Natural killer cell (primary cell): ENCODE data around the gene ZCCHC9. TPM values are rescaled to one million over a fixed set of nuclear protein-coding genes. Genes with fewer than 3 reads are reported as not detected.
"Not testable (repeated sequence)": the region's sequence is repeated elsewhere in the genome, so short reads cannot be mapped to it uniquely, and the experiment has no call there.

Source experiments
- ATAC-seq, 3 donors: fragments of 150-1000 bp in 2 of 3; fragments of 200-7000 bp in 1 of 3; cut with Tn5 transposase; 1 replicate in 1 of 3; 2 replicates in 2 of 3; pipeline ENCODE4 v1.10.0; 2021; ENCODE audit warnings: mild to moderate bottlenecking in 2 of 3, moderate library complexity in 2 of 3
- DNase-seq, 2 donors: peaks; one replicate each; pipeline versions ENCODE4 v3.0.0 to v3.0.0-alpha.2; 2013 to 2021; ENCODE audit warnings: mixed read lengths in 1 of 2
- H3K27ac ChIP-seq: one replicate; pipeline ENCODE4 v1.5.1; 2013; ENCODE audit warnings: mild to moderate bottlenecking, low read length
- H3K27me3 ChIP-seq: one replicate; pipeline ENCODE4 v1.6.1; 2013; ENCODE audit warnings: low read length; ENCODE audit not compliant: control insufficient read depth, insufficient read depth
- H3K36me3 ChIP-seq: one replicate; pipeline ENCODE4 v1.6.1; 2013; ENCODE audit warnings: low read length; ENCODE audit not compliant: control insufficient read depth, insufficient read depth
- H3K4me1 ChIP-seq: one replicate; pipeline ENCODE4 v1.6.1; 2013; ENCODE audit warnings: low read length; ENCODE audit not compliant: control insufficient read depth, insufficient read depth
- H3K4me3 ChIP-seq: one replicate; pipeline ENCODE4 v1.5.1; 2013; ENCODE audit warnings: low read length
- H3K9me3 ChIP-seq: one replicate; pipeline ENCODE4 v1.6.1; 2013; ENCODE audit warnings: low read length; ENCODE audit not compliant: control insufficient read depth, insufficient read depth
- H3K27ac Mint-ChIP-seq, 2 donors: one replicate each; pipeline ENCODE4 v1.8.0; 2022; ENCODE audit warnings: mild to moderate bottlenecking in 2 of 2, mixed read lengths in 2 of 2, moderate library complexity in 1 of 2
- H3K27me3 Mint-ChIP-seq, 2 donors: one replicate each; pipeline ENCODE4 v1.8.0; 2022; ENCODE audit warnings: low read depth in 2 of 2, mixed read lengths in 2 of 2
- H3K36me3 Mint-ChIP-seq: one replicate; pipeline ENCODE4 v1.8.0; 2022; ENCODE audit warnings: mixed read lengths
- H3K4me1 Mint-ChIP-seq, 2 donors: one replicate each; pipeline ENCODE4 v1.8.0; 2022; ENCODE audit warnings: mixed read lengths in 2 of 2
- H3K4me3 Mint-ChIP-seq: one replicate; pipeline ENCODE4 v1.8.0; 2022; ENCODE audit warnings: mild to moderate bottlenecking, moderate library complexity, mixed read lengths
- H3K9me3 Mint-ChIP-seq, 2 donors: one replicate each; pipeline ENCODE4 v1.8.0; 2022; ENCODE audit warnings: mixed read lengths in 2 of 2
- CTCF ChIP-seq: fragments of 200-600 bp; IDR thresholded peaks from one replicate; pipeline ENCODE4 v1.8.0; 2022; ENCODE audit warnings: antibody characterized with exemption
- WGBS: methylation state at CpG from one replicate; pipeline ENCODE4 v1.1.7; 2013; ENCODE audit warnings: missing lambda C conversion rate; ENCODE audit not compliant: insufficient coverage; 5-methylcytosine and 5-hydroxymethylcytosine counted together
- intact Hi-C: fragments of 100-400 bp; cut with micrococcal nuclease; formaldehyde crosslinking; loops from one replicate; pipeline ENCODE4 v1.14.2; 2022
- total RNA-seq, 4 donors: library from RNA; stranded (reverse); fragments of 120-200 nt in 1 of 4; gene quantifications; one replicate each; pipeline versions ENCODE4 v1.2.3 to v1.2.4, GENCODE V29; 2013 to 2022

Gene ZCCHC9
- total RNA-seq, 3 donors from 2014 or later (not counting 1 experiment from before 2014, with no cell fraction given), result 9.4 to 10.8 (median 9.8) TPM

- H3K36me3 Mint-ChIP-seq, result no peaks in the 10 kb centered on the region
- no peaks in the 10 kb centered on the region for H3K36me3 ChIP-seq
- ATAC-seq, result no peak
Measured at GRCh38 chr5:81253875-81254274, 47.5 kb upstream of the ZCCHC9 start.

GRCh38 chr5:81254886-81255559, 46.4 kb upstream of the ZCCHC9 start:
- Histone ChIP-seq H3K4me3 (no peak overlapping the region), H3K27ac (no peak overlapping the region), H3K4me1 (no peaks in the 10 kb centered on the region), H3K27me3 (no peaks in the 10 kb centered on the region), H3K9me3 (no peaks in the 10 kb centered on the region), H3K36me3 (no peaks in the 10 kb centered on the region)
- Mint-ChIP-seq H3K27ac (no peak overlapping the region), H3K27me3 (no peaks in the 10 kb centered on the region), H3K4me1 (peaks cover 0 to 5% of the 10 kb centered on the region in 2 donors), H3K9me3 (peaks cover 0 to 1% of the 10 kb centered on the region in 2 donors), H3K36me3 (peaks cover 5% of the 10 kb centered on the region), H3K4me3 (no peak overlapping the region)
- DNase-seq (no peak), ATAC-seq (no peak)
- TF ChIP-seq CTCF, result no peak
- 96% methylated on average over 21 of the region's 21 CpGs for WGBS
- intact Hi-C loops, result no loop called here

More at GRCh38 chr5:81253875-81254274, 47.5 kb upstream of the ZCCHC9 start:
- Histone ChIP-seq H3K27ac (no peak overlapping the region), H3K4me1 (no peaks in the 10 kb centered on the region), H3K9me3 (no peaks in the 10 kb centered on the region), H3K27me3 (no peaks in the 10 kb centered on the region), H3K4me3 (no peak overlapping the region)
- H3K27ac Mint-ChIP-seq, result no peak overlapping the region
- H3K9me3 Mint-ChIP-seq, result no peaks in the 10 kb centered on the region
- H3K4me3 Mint-ChIP-seq, result no peak overlapping the region
- 99% methylated on average over 4 of the region's 4 CpGs for WGBS
- TF ChIP-seq CTCF, result no peak
- no peak for DNase-seq
- H3K4me1 Mint-ChIP-seq, result peaks cover 0 to 5% of the 10 kb centered on the region in 2 donors
- H3K27me3 Mint-ChIP-seq, result no peaks in the 10 kb centered on the region
- intact Hi-C loops, result no loop called here

GRCh38 chr5:81256766-81257165, 44.6 kb upstream of the ZCCHC9 start:
- Histone ChIP-seq H3K27me3 (no peaks in the 10 kb centered on the region), H3K9me3 (no peaks in the 10 kb centered on the region), H3K4me1 (no peaks in the 10 kb centered on the region), H3K27ac (no peak overlapping the region), H3K4me3 (no peak overlapping the region), H3K36me3 (no peaks in the 10 kb centered on the region)
- H3K9me3 Mint-ChIP-seq, result peaks cover 0 to 6% of the 10 kb centered on the region in 2 donors
- no peak for TF ChIP-seq CTCF
- ATAC-seq (no peak), DNase-seq (no peak)
- H3K27me3 Mint-ChIP-seq, result no peaks in the 10 kb centered on the region
- H3K4me1 Mint-ChIP-seq, result peaks cover 0 to 10% of the 10 kb centered on the region in 2 donors
- no peak overlapping the region for H3K4me3 Mint-ChIP-seq
- H3K27ac Mint-ChIP-seq, result no peak overlapping the region
- intact Hi-C loops, result no loop called here
- H3K36me3 Mint-ChIP-seq, result peaks cover 11% of the 10 kb centered on the region
- WGBS, result 100% methylated on average over 1 of the region's 1 CpG

GRCh38 chr5:81262796-81263195, 38.6 kb upstream of the ZCCHC9 start:
- WGBS, result 100% methylated on average over 1 of the region's 1 CpG
- H3K27me3 Mint-ChIP-seq, result not testable (repeated sequence)
- peaks cover 11% of the 10 kb centered on the region for H3K36me3 Mint-ChIP-seq

More at GRCh38 chr5:81262796-81263195, 38.6 kb upstream of the ZCCHC9 start:
- H3K4me1 Mint-ChIP-seq, result peaks cover 12 to 17% of the 10 kb centered on the region in 2 donors
- H3K27ac Mint-ChIP-seq, H3K36me3 ChIP-seq, H3K4me3 Mint-ChIP-seq, DNase-seq, H3K27ac ChIP-seq, H3K27me3 ChIP-seq, H3K9me3 ChIP-seq, ATAC-seq, H3K4me3 ChIP-seq, H3K9me3 Mint-ChIP-seq, H3K4me1 ChIP-seq, intact Hi-C loops: not testable (repeated sequence)
